Pancreas (tissue), 10 donors: Measurements from ENCODE around the gene NUDT3. TPM values are rescaled to one million over a fixed set of nuclear protein-coding genes. Genes with fewer than 3 reads are reported as not detected.

Source experiments
- ATAC-seq, 4 donors: fragments of 200-7000 bp; cut with Tn5 transposase; one replicate each; pipeline versions ENCODE4 v1.8.0 to v1.9.1; 2020; ENCODE audit warnings: mild to moderate bottlenecking in 4 of 4, moderate library complexity in 4 of 4
- DNase-seq, 6 donors: peaks; one replicate each; pipeline ENCODE4 v3.0.0-alpha.2; 2020
- FAIRE-seq: peaks from 2 replicates; lab custom pipeline; 2012; peaks lifted over from hg19 to GRCh38; lab: Jason Lieb, UNC
- H3K27ac ChIP-seq, 4 donors: fragments of 200-600 bp; sonication (generic); 1 replicate in 3 of 4; 2 replicates in 1 of 4; pipeline versions ENCODE4 v1.5.0 to v1.8.0; 2020
- H3K27me3 ChIP-seq, 4 donors: fragments of 200-600 bp; one replicate each; pipeline ENCODE4 v1.8.0; 2021
- H3K36me3 ChIP-seq, 3 donors: fragments of 200-600 bp; sonication (generic) in 1 of 3; one replicate each; pipeline versions ENCODE4 v1.5.0 to v1.8.0; 2020 to 2021
- H3K4me1 ChIP-seq, 3 donors: fragments of 200-600 bp; one replicate each; pipeline ENCODE4 v1.8.0; 2021
- H3K4me3 ChIP-seq, 4 donors: fragments of 200-600 bp; sonication (generic) in 2 of 4; one replicate each; pipeline versions ENCODE4 v1.5.0 to v1.8.0; 2020 to 2021
- H3K9me3 ChIP-seq, 4 donors: fragments of 200-600 bp; one replicate each; pipeline ENCODE4 v1.8.0; 2021
- WGBS, 2 donors: extraction: QIAGEN DNeasy Blood & Tissue Kit; methylation state at CpG; one replicate each; pipeline ENCODE4 v1.1.7; 2013; 5-methylcytosine and 5-hydroxymethylcytosine counted together
- intact Hi-C, 3 donors: fragments of 100-400 bp; cut with DNase I; formaldehyde crosslinking; loops; one replicate each; pipeline versions ENCODE4 v1.11.1 to v1.14.2; 2022
- polyA plus RNA-seq, 2 donors: library from polyadenylated mRNA; stranded (reverse); fragments of 200-250 nt; gene quantifications; one replicate each; pipeline ENCODE4 v1.2.3, GENCODE V29; 2013
- total RNA-seq, 6 donors: library from RNA; stranded (reverse); fragmentation: NEBNext Ultra II Directional in 4 of 6; extraction: Animal tissue kit (Norgen Biotek cat#: 25700) in 4 of 6; gene quantifications; one replicate each; pipeline versions ENCODE4 v1.2.1 to v1.2.4, GENCODE V29; 2021 to 2023
- TF ChIP-seq, protein P1 (sequence below), 4 donors: fragments of 200-600 bp; sonication (generic) in 3 of 4; IDR thresholded peaks; one replicate each; pipeline versions ENCODE4 v1.5.0 to v1.8.0; 2021; ENCODE audit warnings: antibody characterized with exemption in 4 of 4
- donor health status: healthy with polysubstance abuse.
- donor health status: DM: no; HTN: no; CAD: no; lungs with moderate emphysema.
- donor health status: DM: no; HTN: no; CAD: no.
- donor health status: control.
- donor health status: control.
- donor health status: Bipolar disorder and iron deficiency.
- donor health status: DM: yes; HTN: yes; CAD: no.
- donor health status: DM: no; HTN: no; CAD: no.
- donor health status: DM: no; HTN: no; CAD: no.
- donor health status: DM: yes; HTN: yes; CAD: no.

NUDT3 gene
- total and polyA plus RNA-seq, 8 donors = 7.1 to 20.7 (median 14.0) TPM

DNA sequence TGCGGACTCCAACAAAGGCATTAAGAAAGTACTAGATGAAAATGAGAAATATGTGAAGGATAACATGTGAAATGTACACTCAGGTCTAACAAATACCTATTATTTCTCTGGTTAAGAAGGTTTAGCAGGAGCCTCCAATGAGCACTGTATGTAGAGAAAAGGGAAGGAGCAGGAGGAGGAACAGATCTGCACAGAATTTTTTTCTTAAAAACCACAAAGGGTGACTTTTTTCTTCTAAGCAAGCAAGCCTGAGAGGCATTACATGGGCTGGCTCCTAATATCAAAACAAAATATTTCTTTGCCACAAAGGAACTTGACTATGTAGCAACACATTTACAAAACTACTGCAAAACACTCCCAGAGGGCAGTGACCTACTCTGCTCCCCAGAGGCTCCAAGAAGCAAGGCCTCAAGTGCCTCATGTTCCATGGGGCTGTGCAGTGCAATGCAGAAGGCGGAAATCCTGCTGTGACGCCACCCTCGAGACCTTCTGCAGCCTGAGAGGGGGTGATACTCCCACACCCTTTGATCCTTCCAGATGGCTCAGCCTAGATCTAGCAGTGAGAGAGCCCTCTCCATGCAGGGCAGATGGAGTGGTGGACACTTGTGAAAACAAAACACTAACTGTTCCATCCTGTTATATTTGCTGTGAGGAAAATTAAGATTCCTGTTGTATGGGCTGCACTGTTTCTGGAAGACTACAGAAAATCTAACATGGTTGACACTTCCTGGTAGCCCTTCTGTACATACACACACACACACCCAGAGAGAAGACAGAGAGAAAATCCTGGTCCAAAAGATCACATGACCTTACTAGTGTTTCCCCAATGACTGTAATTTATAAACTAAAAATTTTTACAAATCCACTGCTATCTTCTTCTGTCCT, 107.7 kb downstream of the NUDT3 start:
- Histone ChIP-seq H3K4me3 (no peak overlapping the region), H3K27me3 (no peaks in the 10 kb centered on the region), H3K27ac (peak overlapping the region in 3 of 4 donors; percentile 47 to 59 (median 47)), H3K4me1 (peaks cover 0 to 9% (median 0%) of the 10 kb centered on the region in 3 donors), H3K36me3 (no peaks in the 10 kb centered on the region), H3K9me3 (no peaks in the 10 kb centered on the region)
- 84 to 90% methylated on average over 4 of the region's 4 CpGs for WGBS, 2 donors
- intact Hi-C loops = no loop called here
- ATAC-seq = peak in 3 of 4 donors; percentile 58 to 79 (median 77)
- TF ChIP-seq, protein P1, sequence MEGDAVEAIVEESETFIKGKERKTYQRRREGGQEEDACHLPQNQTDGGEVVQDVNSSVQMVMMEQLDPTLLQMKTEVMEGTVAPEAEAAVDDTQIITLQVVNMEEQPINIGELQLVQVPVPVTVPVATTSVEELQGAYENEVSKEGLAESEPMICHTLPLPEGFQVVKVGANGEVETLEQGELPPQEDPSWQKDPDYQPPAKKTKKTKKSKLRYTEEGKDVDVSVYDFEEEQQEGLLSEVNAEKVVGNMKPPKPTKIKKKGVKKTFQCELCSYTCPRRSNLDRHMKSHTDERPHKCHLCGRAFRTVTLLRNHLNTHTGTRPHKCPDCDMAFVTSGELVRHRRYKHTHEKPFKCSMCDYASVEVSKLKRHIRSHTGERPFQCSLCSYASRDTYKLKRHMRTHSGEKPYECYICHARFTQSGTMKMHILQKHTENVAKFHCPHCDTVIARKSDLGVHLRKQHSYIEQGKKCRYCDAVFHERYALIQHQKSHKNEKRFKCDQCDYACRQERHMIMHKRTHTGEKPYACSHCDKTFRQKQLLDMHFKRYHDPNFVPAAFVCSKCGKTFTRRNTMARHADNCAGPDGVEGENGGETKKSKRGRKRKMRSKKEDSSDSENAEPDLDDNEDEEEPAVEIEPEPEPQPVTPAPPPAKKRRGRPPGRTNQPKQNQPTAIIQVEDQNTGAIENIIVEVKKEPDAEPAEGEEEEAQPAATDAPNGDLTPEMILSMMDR (IDR thresholded peaks at IDR 0.05) = no peak
- DNase-seq = peak in 1 of 6 donors; percentile 46
- no peak for FAIRE-seq

GRCh38 chr6:34281702-34282334, 110.7 kb downstream of the NUDT3 start:
- FAIRE-seq = no peak

GRCh38 chr6:34280216-34280615, 112.3 kb downstream of the NUDT3 start:
- DNase-seq = no peak
- H3K4me3 ChIP-seq = no peak overlapping the region
- ATAC-seq = no peak
- no peak overlapping the region for H3K27ac ChIP-seq
- no peaks in the 10 kb centered on the region for H3K9me3 ChIP-seq
- FAIRE-seq = no peak
- no peaks in the 10 kb centered on the region for H3K36me3 ChIP-seq
- H3K4me1 ChIP-seq = no peaks in the 10 kb centered on the region
- TF ChIP-seq, protein P1 (IDR thresholded peaks at IDR 0.05) = no peak
- intact Hi-C loops = no loop called here
- WGBS, 2 donors = 93 to 97% methylated on average over 4 of the region's 4 CpGs
- no peaks in the 10 kb centered on the region for H3K27me3 ChIP-seq

More at GRCh38 chr6:34281702-34282334, 110.7 kb downstream of the NUDT3 start:
- TF ChIP-seq, protein P1 (IDR thresholded peaks at IDR 0.05) = no peak
- Histone ChIP-seq H3K9me3 (no peaks in the 10 kb centered on the region), H3K27me3 (no peaks in the 10 kb centered on the region), H3K4me1 (peaks cover 0 to 3% (median 0%) of the 10 kb centered on the region in 3 donors), H3K36me3 (no peaks in the 10 kb centered on the region), H3K27ac (no peak overlapping the region), H3K4me3 (no peak overlapping the region)
- intact Hi-C loops = no loop called here
- ATAC-seq (no peak), DNase-seq (no peak)
- WGBS, 2 donors = 89 to 90% methylated on average over 6 of the region's 6 CpGs

GRCh38 chr6:34278833-34279232, 113.6 kb downstream of the NUDT3 start:
- intact Hi-C loops = no loop called here
- no peak overlapping the region for H3K27ac ChIP-seq
- no peak for ATAC-seq
- no peak for DNase-seq
- no peaks in the 10 kb centered on the region for H3K27me3 ChIP-seq
- WGBS, 2 donors = 96 to 97% methylated on average over 5 of the region's 5 CpGs
- FAIRE-seq = no peak
- no peak overlapping the region for H3K4me3 ChIP-seq
- no peaks in the 10 kb centered on the region for H3K36me3 ChIP-seq
- TF ChIP-seq, protein P1 (IDR thresholded peaks at IDR 0.05) = no peak
- no peaks in the 10 kb centered on the region for H3K4me1 ChIP-seq
- no peaks in the 10 kb centered on the region for H3K9me3 ChIP-seq
